ENCODE data around the gene EPN1. TPM values are rescaled to one million over a fixed set of nuclear protein-coding genes. Genes with fewer than 3 reads are reported as not detected.

The EPN1 gene
- total and polyA plus RNA-seq, 9 of the 15 experiments (the other 6 are each of a cell fraction or from before 2014, with no cell fraction given): 0.08 to 138 (median 12.7) TPM

GRCh38 chr19:55702131-55702627, 27.2 kb downstream of the EPN1 start (continued):
- TF ChIP-seq MLX (CRISPR knock-in tag; conservative IDR thresholded peaks at IDR 0.05): no peak
- TF ChIP-seq, protein P1, sequence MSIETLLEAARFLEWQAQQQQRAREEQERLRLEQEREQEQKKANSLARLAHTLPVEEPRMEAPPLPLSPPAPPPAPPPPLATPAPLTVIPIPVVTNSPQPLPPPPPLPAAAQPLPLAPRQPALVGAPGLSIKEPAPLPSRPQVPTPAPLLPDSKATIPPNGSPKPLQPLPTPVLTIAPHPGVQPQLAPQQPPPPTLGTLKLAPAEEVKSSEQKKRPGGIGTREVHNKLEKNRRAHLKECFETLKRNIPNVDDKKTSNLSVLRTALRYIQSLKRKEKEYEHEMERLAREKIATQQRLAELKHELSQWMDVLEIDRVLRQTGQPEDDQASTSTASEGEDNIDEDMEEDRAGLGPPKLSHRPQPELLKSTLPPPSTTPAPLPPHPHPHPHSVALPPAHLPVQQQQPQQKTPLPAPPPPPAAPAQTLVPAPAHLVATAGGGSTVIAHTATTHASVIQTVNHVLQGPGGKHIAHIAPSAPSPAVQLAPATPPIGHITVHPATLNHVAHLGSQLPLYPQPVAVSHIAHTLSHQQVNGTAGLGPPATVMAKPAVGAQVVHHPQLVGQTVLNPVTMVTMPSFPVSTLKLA (conservative IDR thresholded peaks at IDR 0.05): peak in 1 of 2 experiments; percentile 66; a peak in 3 of 4 replicates
- TF ChIP-seq, protein P2, sequence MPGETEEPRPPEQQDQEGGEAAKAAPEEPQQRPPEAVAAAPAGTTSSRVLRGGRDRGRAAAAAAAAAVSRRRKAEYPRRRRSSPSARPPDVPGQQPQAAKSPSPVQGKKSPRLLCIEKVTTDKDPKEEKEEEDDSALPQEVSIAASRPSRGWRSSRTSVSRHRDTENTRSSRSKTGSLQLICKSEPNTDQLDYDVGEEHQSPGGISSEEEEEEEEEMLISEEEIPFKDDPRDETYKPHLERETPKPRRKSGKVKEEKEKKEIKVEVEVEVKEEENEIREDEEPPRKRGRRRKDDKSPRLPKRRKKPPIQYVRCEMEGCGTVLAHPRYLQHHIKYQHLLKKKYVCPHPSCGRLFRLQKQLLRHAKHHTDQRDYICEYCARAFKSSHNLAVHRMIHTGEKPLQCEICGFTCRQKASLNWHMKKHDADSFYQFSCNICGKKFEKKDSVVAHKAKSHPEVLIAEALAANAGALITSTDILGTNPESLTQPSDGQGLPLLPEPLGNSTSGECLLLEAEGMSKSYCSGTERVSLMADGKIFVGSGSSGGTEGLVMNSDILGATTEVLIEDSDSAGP (CRISPR knock-in tag; IDR thresholded peaks at IDR 0.05): no peak
- TF ChIP-seq ZNF12 (CRISPR knock-in tag; IDR thresholded peaks at IDR 0.05): no peak
- TF ChIP-seq SMARCB1 (IDR thresholded peaks at IDR 0.05; ENCODE audit: insufficient read length, low read depth): no peak
- no peak for TF ChIP-seq ZNF507 (tag; conservative IDR thresholded peaks at IDR 0.05)
- TF ChIP-seq ZKSCAN3 (CRISPR knock-in tag; IDR thresholded peaks at IDR 0.05): no peak
- TF ChIP-seq CBX1 (IDR thresholded peaks at IDR 0.05; ENCODE audit: low read depth): no peak
- TF ChIP-seq ZNF347 (CRISPR knock-in tag; IDR thresholded peaks at IDR 0.05; ENCODE audit: low read depth): no peak
- TF ChIP-seq ZNF76 (CRISPR knock-in tag; IDR thresholded peaks at IDR 0.05; ENCODE audit: borderline replicate concordance): no peak
- peak; percentile 95 for TF ChIP-seq TEAD4 (IDR thresholded peaks at IDR 0.05; ENCODE audit: low read length)
- TF ChIP-seq TEAD4 (CRISPR knock-in tag; IDR thresholded peaks at IDR 0.05; ENCODE audit: borderline replicate concordance): no peak
- TF ChIP-seq ZNF140 (CRISPR knock-in tag; IDR thresholded peaks at IDR 0.05): no peak
- no peak for TF ChIP-seq NFYB (IDR thresholded peaks at IDR 0.05; ENCODE audit: extremely low read depth, insufficient read length)
- TF ChIP-seq ZBTB1 (CRISPR knock-in tag; IDR thresholded peaks at IDR 0.05; ENCODE audit: borderline replicate concordance, low read depth): no peak
- TF ChIP-seq MTA1 (IDR thresholded peaks at IDR 0.05; ENCODE audit: borderline replicate concordance): peak; percentile 67; the same call in 1 of the 2 replicates
- no peak for TF ChIP-seq FOXA3 (CRISPR knock-in tag; conservative IDR thresholded peaks at IDR 0.05 in 1 of 2, IDR thresholded peaks at IDR 0.05 in 1 of 2)
- TF ChIP-seq HMBOX1 (IDR thresholded peaks at IDR 0.05): no peak
- TF ChIP-seq SMAD4 (CRISPR knock-in tag; conservative IDR thresholded peaks at IDR 0.05): peak; percentile 88
- TF ChIP-seq TGIF2 (CRISPR knock-in tag; IDR thresholded peaks at IDR 0.05): no peak
- TF ChIP-seq, protein P3, sequence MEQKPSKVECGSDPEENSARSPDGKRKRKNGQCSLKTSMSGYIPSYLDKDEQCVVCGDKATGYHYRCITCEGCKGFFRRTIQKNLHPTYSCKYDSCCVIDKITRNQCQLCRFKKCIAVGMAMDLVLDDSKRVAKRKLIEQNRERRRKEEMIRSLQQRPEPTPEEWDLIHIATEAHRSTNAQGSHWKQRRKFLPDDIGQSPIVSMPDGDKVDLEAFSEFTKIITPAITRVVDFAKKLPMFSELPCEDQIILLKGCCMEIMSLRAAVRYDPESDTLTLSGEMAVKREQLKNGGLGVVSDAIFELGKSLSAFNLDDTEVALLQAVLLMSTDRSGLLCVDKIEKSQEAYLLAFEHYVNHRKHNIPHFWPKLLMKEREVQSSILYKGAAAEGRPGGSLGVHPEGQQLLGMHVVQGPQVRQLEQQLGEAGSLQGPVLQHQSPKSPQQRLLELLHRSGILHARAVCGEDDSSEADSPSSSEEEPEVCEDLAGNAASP (IDR thresholded peaks at IDR 0.05): no peak
- TF ChIP-seq ETV6 (IDR thresholded peaks at IDR 0.05; ENCODE audit: borderline replicate concordance in 1 of 2, low read depth in 2 of 2, low read length in 1 of 2): no peak; a peak in 1 of 4 replicates
- no peak for TF ChIP-seq ETV6 (CRISPR knock-in tag; IDR thresholded peaks at IDR 0.05; ENCODE audit: borderline replicate concordance)
